ENCODE data around the gene HLA-DQA1.

- TF ChIP-seq ZBTB26 (CRISPR knock-in tag; IDR thresholded peaks at IDR 0.05) (no peak), SMC3 (conservative IDR thresholded peaks at IDR 0.05; ENCODE audit: insufficient read depth, low read depth, low read length) (no peak), TRIM28 (IDR thresholded peaks at IDR 0.05) (no peak), ARHGAP35 (IDR thresholded peaks at IDR 0.05; ENCODE audit: partially characterized antibody) (no peak), USF2 (CRISPR knock-in tag; IDR thresholded peaks at IDR 0.05) (no peak), CHAMP1 (IDR thresholded peaks at IDR 0.05) (no peak), CTCF (IDR thresholded peaks at IDR 0.05 in 2 of 3, conservative IDR thresholded peaks at IDR 0.05 in 1 of 3; ENCODE audit: insufficient read depth in 2 of 3, low read depth in 1 of 3, low read length in 3 of 3) (no peak), TAF9B (IDR thresholded peaks at IDR 0.05; ENCODE audit: partially characterized antibody) (no peak), ZNF609 (CRISPR knock-in tag; IDR thresholded peaks at IDR 0.05; ENCODE audit: borderline replicate concordance) (no peak), RAD21 (CRISPR knock-in tag; conservative IDR thresholded peaks at IDR 0.05 in 1 of 2, IDR thresholded peaks at IDR 0.05 in 1 of 2) (no peak), NFRKB (IDR thresholded peaks at IDR 0.05; ENCODE audit: low read depth) (no peak), ZNF280A (IDR thresholded peaks at IDR 0.05; ENCODE audit: low read depth, partially characterized antibody) (no peak)
Observed at GRCh38 chr6:32662099-32662498, 24.9 kb downstream of the HLA-DQA1 start.
